DND-41 (cell line): Measurements from ENCODE around the gene EIF3J.
A peak's percentile ranks its signal among the peaks of the same experiment; 100 is the strongest.

Experiments used
- CTCF ChIP-seq: IDR thresholded peaks from 2 replicates; pipeline ENCODE4 v1.5.1; 2012; ENCODE audit warnings: borderline replicate concordance, low read length, moderate library complexity, mild to moderate bottlenecking; ENCODE audit not compliant: poor library complexity, severe bottlenecking; ENCODE audit errors: extremely low read depth
- EZH2 ChIP-seq: IDR thresholded peaks from 3 replicates; pipeline ENCODE4 v1.6.1; 2012; ENCODE audit warnings: borderline replicate concordance, low read depth, mild to moderate bottlenecking, moderate library complexity, low read length, inconsistent platforms; ENCODE audit not compliant: severe bottlenecking

DNA sequence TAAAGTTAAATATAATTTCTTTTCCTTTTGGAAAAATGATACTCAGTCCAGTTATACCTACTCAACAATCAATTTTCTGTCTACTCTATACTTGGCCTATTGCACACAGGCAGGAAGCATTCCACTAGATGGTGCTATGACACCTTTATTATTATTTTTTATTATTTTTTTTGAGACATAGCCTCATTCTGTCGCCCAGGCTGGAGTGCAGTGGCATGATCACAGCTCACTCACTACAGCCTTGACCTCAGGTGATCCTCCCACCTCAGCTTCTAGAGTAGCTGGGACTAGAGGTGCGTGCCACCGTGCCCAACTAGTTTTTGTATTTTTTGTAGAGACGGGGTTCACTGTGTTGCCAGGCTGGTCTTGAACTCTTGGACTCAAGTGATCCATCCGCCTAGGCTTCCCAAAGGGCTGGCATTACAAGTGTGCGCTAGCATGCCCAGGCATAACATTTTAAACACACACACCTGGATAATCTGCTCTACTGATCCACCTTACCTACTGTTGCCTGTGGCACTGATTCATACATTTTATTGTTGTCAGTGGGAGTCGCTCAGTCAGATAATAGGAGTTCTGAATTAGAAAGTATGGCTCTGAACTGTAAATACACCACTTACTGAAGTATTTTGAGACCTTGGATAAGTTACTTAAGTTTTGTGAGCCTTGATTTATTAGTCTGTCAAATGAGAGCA, 56.2 kb downstream of the EIF3J start:
- peak; percentile 57 for TF ChIP-seq CTCF
- no peak for TF ChIP-seq EZH2
